ENCODE measurements around the gene CAMK2A. TPM values are rescaled to one million over a fixed set of nuclear protein-coding genes. Genes with fewer than 3 reads are reported as not detected.

The CAMK2A gene
- total and polyA plus RNA-seq, 2 donors (not counting 3 experiments of a cell fraction or from before 2014, with no cell fraction given): not detected

DNA sequence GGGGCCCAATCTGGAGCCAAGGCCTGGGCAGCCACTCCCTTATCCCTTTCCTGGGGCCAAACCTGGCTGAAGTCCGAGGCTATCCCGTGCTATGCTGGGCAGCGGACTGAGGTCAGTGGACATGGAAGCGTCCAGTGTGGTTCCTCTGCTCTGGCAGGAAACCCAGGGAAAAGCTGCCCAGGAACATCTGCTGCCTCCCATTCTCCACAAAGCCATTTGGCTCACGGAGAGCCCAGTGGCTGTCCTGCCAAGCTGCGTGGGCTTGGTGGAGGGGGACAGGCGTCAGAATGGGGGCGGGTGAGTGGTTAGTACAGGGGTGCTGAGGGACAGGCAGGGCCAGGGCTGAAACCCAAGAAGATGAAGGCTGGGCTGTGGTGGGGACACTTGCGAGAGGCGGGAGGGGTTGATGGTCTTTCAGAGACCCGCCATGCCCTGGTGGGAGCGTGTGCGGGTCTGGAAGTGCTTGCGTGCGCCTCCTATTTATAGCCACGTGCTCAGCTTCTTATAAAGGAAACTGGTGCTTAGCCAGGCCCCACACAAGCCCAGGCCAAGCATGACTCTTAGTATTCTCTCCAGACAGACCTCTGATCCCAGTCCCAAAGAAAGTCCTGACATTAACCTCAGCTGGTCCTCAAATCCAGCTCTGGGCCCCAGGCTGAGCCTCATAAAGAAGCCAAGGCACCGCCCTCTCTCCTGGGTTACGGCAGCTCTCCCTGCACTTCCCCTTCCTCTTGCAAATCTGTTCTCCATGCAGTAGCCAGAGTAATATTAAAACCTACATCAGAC lies 109.1 kb downstream of the CAMK2A start:
- no peak overlapping the region for H3K4me3 ChIP-seq (replicated peaks in 1 of 3; ENCODE audit: insufficient read depth in 1 of 3, low read depth in 1 of 3, low read length in 3 of 3)
- H4K20me1 ChIP-seq (replicated peaks; ENCODE audit: control insufficient read depth, extremely low read depth, insufficient read depth, low read length): no peaks in the 10 kb centered on the region
- DNase-seq (ENCODE audit: low read depth, low spot score) (no peak), FAIRE-seq (no peak)
- H3K27me3 ChIP-seq (ENCODE audit: control insufficient read depth in 2 of 2, insufficient read depth in 2 of 2, low read length in 2 of 2): peaks cover 2 to 5% of the 10 kb centered on the region in 2 experiments
- H3K79me2 ChIP-seq (ENCODE audit: control insufficient read depth, insufficient read depth, low read length): no peaks in the 10 kb centered on the region
- ChIA-PET CTCF (no interaction called here), POLR2A (no interaction called here)
- dilution Hi-C loops (cut with MboI; ENCODE audit: extremely low pct_ligation_motif_present, low sequenced_read_pairs) (no loop called here), intact Hi-C loops (cut with micrococcal nuclease) (no loop called here)
- H3K4me1 ChIP-seq (ENCODE audit: control insufficient read depth, extremely low read depth, insufficient read depth, low read length): no peaks in the 10 kb centered on the region
- TF ChIP-seq GATA2 (IDR thresholded peaks at IDR 0.05; ENCODE audit: insufficient read depth, insufficient read length, low read depth, low read length) (no peak), JUN (IDR thresholded peaks at IDR 0.05; ENCODE audit: borderline replicate concordance, insufficient read depth, insufficient read length, low read depth) (no peak), MYC (IDR thresholded peaks at IDR 0.05; ENCODE audit: low read depth, low read length) (no peak), EZH2 (IDR thresholded peaks at IDR 0.05; ENCODE audit: borderline replicate concordance, low read depth, low read length, severe bottlenecking) (no peak), POLR2AphosphoS5 (IDR thresholded peaks at IDR 0.05; ENCODE audit: insufficient read depth, low read depth, low read length) (no peak), POLR2A (IDR thresholded peaks at IDR 0.05; ENCODE audit: low read depth, low read length) (no peak)
- TF ChIP-seq, protein P1, sequence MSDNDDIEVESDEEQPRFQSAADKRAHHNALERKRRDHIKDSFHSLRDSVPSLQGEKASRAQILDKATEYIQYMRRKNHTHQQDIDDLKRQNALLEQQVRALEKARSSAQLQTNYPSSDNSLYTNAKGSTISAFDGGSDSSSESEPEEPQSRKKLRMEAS (IDR thresholded peaks at IDR 0.05; ENCODE audit: insufficient read depth, insufficient read length): no peak
- H2AFZ ChIP-seq (ENCODE audit: low read depth, low read length): no peak overlapping the region
- H3K27ac ChIP-seq (ENCODE audit: insufficient read depth, low read depth, low read length): no peak overlapping the region
- no peaks in the 10 kb centered on the region for H3K36me3 ChIP-seq (ENCODE audit: control insufficient read depth in 2 of 2, extremely low read depth in 1 of 2, insufficient read depth in 2 of 2, low read length in 2 of 2)
- H3K9me3 ChIP-seq (replicated peaks; ENCODE audit: control insufficient read depth, insufficient read depth, low read length): no peaks in the 10 kb centered on the region
- no peaks in the 10 kb centered on the region for H3K9me1 ChIP-seq (replicated peaks; ENCODE audit: control insufficient read depth, extremely low read depth, insufficient read depth, low read length)
- no peak overlapping the region for H3K9ac ChIP-seq (replicated peaks; ENCODE audit: extremely low read depth, insufficient read depth, low read length)
- H3K4me2 ChIP-seq (ENCODE audit: insufficient read depth, low read length): no peak overlapping the region
- no TSS peak for BruUV-seq (replicated peaks)

Data from endothelial cell of umbilical vein (primary cell).